ENCODE results near the gene NASP.

- TF ChIP-seq CTCF (conservative IDR thresholded peaks at IDR 0.05; ENCODE audit: low read depth, low read length): no peak
- TF ChIP-seq CEBPB (IDR thresholded peaks at IDR 0.05; ENCODE audit: low read depth, low read length): no peak
- TF ChIP-seq POLR2A (IDR thresholded peaks at IDR 0.05; ENCODE audit: low read depth, low read length): no peak
Observed at GRCh38 chr1:45658171-45658570, 74.3 kb downstream of the NASP start.
